LNCaP clone FGC (cell line): ENCODE results near the gene CHERP.
A peak's percentile ranks its signal among the peaks of the same experiment; 100 is the strongest.
"Not testable (repeated sequence)": the region's sequence is repeated elsewhere in the genome, so short reads cannot be mapped to it uniquely, and the experiment has no call there.

Experiments
- DNase-seq: peaks from one replicate; pipeline ENCODE4 v3.0.0-alpha.2; 2011; ENCODE audit warnings: low read depth
- H3K4me3 ChIP-seq: 2 replicates; pipeline ENCODE4 v1.5.1; 2011; ENCODE audit warnings: mild to moderate bottlenecking, low read depth, low read length, control low read depth
- CTCF ChIP-seq: IDR thresholded peaks from 2 replicates; pipeline ENCODE4 v1.5.1; 2012; ENCODE audit warnings: mild to moderate bottlenecking; ENCODE audit not compliant: control insufficient read depth, insufficient read depth; ENCODE audit errors: extremely low read depth

Gene CHERP

GRCh38 chr19:16508546-16508945 is 33.7 kb downstream of the CHERP start:
- H3K4me3 ChIP-seq, result no peak overlapping the region
- no peak for TF ChIP-seq CTCF
- no peak for DNase-seq

- no peak for DNase-seq
- H3K4me3 ChIP-seq, result no peak overlapping the region
- no peak for TF ChIP-seq CTCF
Observed at GRCh38 chr19:16506961-16507360, 35.3 kb downstream of the CHERP start.

GRCh38 chr19:16506161-16506560 is 36.1 kb downstream of the CHERP start:
- H3K4me3 ChIP-seq, DNase-seq: not testable (repeated sequence)

GRCh38 chr19:16504271-16504670 is 38.0 kb downstream of the CHERP start:
- DNase-seq, result no peak
- TF ChIP-seq CTCF, result no peak

GRCh38 chr19:16497837-16498236 is 44.4 kb downstream of the CHERP start:
- no peak overlapping the region for H3K4me3 ChIP-seq
- TF ChIP-seq CTCF, result no peak
- DNase-seq, result no peak

More at GRCh38 chr19:16504271-16504670, 38.0 kb downstream of the CHERP start:
- no peak overlapping the region for H3K4me3 ChIP-seq

- peak overlapping the region; percentile 96 for H3K4me3 ChIP-seq
- no peak for DNase-seq
- no peak for TF ChIP-seq CTCF
Observed at GRCh38 chr19:16497042-16497441, 45.2 kb downstream of the CHERP start.

- TF ChIP-seq CTCF, result no peak
- peak overlapping the region; percentile 96 for H3K4me3 ChIP-seq
- DNase-seq, result no peak
Observed at GRCh38 chr19:16496613-16496983, 45.6 kb downstream of the CHERP start.

- peak within 1 kb of the TSS; percentile 96 for H3K4me3 ChIP-seq
- TF ChIP-seq CTCF, result no peak
- peak; percentile 94 for DNase-seq
Observed at GRCh38 chr19:16495982-16496612, 46.1 kb downstream of the CHERP start, which contains the start of the genes C19orf44 and CALR3. Gene C19orf44 (plus strand): TSS chr19:16496394. CDS start chr19:16500793, 4,399 bp downstream. Gene CALR3 (minus strand): TSS chr19:16496167. CDS start chr19:16496129, 38 bp downstream.

- not testable (repeated sequence) for DNase-seq, H3K4me3 ChIP-seq
Observed at GRCh38 chr19:16486476-16486875, 55.8 kb downstream of the CHERP start.
